HCT116 (cell line): Measurements from ENCODE around the gene TTC8. TPM values are rescaled to one million over a fixed set of nuclear protein-coding genes. Genes with fewer than 3 reads are reported as not detected.

Experiments
- ATAC-seq: fragments of 200-7000 bp; cut with Tn5 transposase; 2 replicates; pipeline ENCODE4 v1.9.1; 2020; ENCODE audit warnings: mild to moderate bottlenecking, moderate library complexity
- BruUV-seq: library from RNA; stranded (reverse); fragments of 400-500 nt; replicated peaks from 2 replicates; lab custom pipeline; 2021; lab: Mats Ljungman, UMichigan
- CTCF ChIA-PET: fragments of 300-600 bp; sonication (Branson Sonifier 250); formaldehyde crosslinking; loops from one replicate; lab custom pipeline; 2021; ENCODE audit warnings: antibody characterized with exemption; lab: Charles Lee
- POLR2A ChIA-PET: fragments of 300-600, 350-600 bp; sonication (Branson Sonifier 250); formaldehyde crosslinking; loops from one replicate; lab custom pipeline; 2021; ENCODE audit warnings: antibody characterized with exemption; lab: Charles Lee
- RAD21 ChIA-PET, 2 experiments: fragments of 300-600 bp; sonication (Branson Sonifier 250); formaldehyde crosslinking; loops; one replicate each; lab custom pipeline; 2023; ENCODE audit warnings: low total read pairs in 2 of 2; ENCODE audit not compliant: uncharacterized antibody in 2 of 2, unreplicated experiment in 2 of 2, low non-redundant PET in 1 of 2; lab: Charles Lee
- DNase-seq: peaks from one replicate; pipeline ENCODE4 v3.0.0-alpha.2; 2010; ENCODE audit warnings: low read depth, low spot score
- H2AFZ ChIP-seq: fragments of 200-600 bp; shearing (Covaris generic), sonication (generic); 2 replicates; pipeline ENCODE4 v1.6.1; 2017; ENCODE audit warnings: low read depth, mixed run types, mixed read lengths, antibody characterized with exemption, low read length; ENCODE audit not compliant: poor library complexity, severe bottlenecking
- H3K27ac ChIP-seq: 2 replicates; pipeline ENCODE4 v1.5.1; 2012; ENCODE audit warnings: low read depth, low read length
- H3K27me3 ChIP-seq: fragments of 200-600 bp; sonication (generic); 2 replicates; pipeline ENCODE4 v1.6.1; 2016; ENCODE audit warnings: mixed run types, low read length, mixed read lengths; ENCODE audit not compliant: insufficient read depth
- H3K36me3 ChIP-seq, 2 experiments: fragments of 200-500 bp in 1 of 2; fragments of 200-600 bp in 1 of 2; sonication (Bioruptor generic) in 1 of 2; sonication (generic) in 1 of 2; 2 replicates each; pipeline versions ENCODE4 v1.5.1 to v1.6.1; 2014 to 2016; ENCODE audit warnings: low read length in 2 of 2, inconsistent platforms in 1 of 2, mixed read lengths in 1 of 2, mixed run types in 1 of 2; ENCODE audit not compliant: insufficient read depth in 2 of 2, control insufficient read depth in 1 of 2
- H3K4me1 ChIP-seq, 2 experiments: fragments of 200-600 bp in 1 of 2; sonication (generic) in 1 of 2; 2 replicates each; pipeline versions ENCODE4 v1.5.1 to v1.6.1; 2012 to 2017; ENCODE audit warnings: low read length in 2 of 2, inconsistent platforms in 1 of 2, mild to moderate bottlenecking in 1 of 2, mixed read lengths in 1 of 2, mixed run types in 1 of 2, moderate library complexity in 1 of 2; ENCODE audit not compliant: insufficient read depth in 2 of 2, control insufficient read depth in 1 of 2
- H3K4me2 ChIP-seq: fragments of 200-600 bp; sonication (generic); 2 replicates; pipeline ENCODE4 v1.6.1; 2017; ENCODE audit warnings: mixed run types, low read length, mixed read lengths
- H3K4me3 ChIP-seq, 2 experiments: fragments of 200-600 bp in 1 of 2; sonication (generic) in 1 of 2; replicated peaks in 1 of 2; 2 replicates each; pipeline ENCODE4 v1.5.1; 2011 to 2016; ENCODE audit warnings: low read length in 2 of 2, control low read depth in 1 of 2, low read depth in 1 of 2, mild to moderate bottlenecking in 1 of 2, mixed read lengths in 1 of 2, mixed run types in 1 of 2
- H3K79me2 ChIP-seq: fragments of 200-600 bp; sonication (generic); 2 replicates; pipeline ENCODE4 v1.6.1; 2017; ENCODE audit warnings: mild to moderate bottlenecking, mixed run types, low read length, moderate library complexity, mixed read lengths; ENCODE audit not compliant: insufficient read depth
- H3K9ac ChIP-seq: fragments of 200-600 bp; sonication (generic); 2 replicates; pipeline ENCODE4 v1.6.1; 2016; ENCODE audit warnings: low read length, mixed read lengths
- H3K9me2 ChIP-seq: fragments of 200-600 bp; sonication (generic), shearing (Covaris generic); 2 replicates; pipeline ENCODE4 v1.6.1; 2017; ENCODE audit warnings: mixed run types, mild to moderate bottlenecking, moderate library complexity; ENCODE audit not compliant: insufficient read depth
- H3K9me3 ChIP-seq, 2 experiments: fragments of 200-500 bp in 1 of 2; fragments of 200-600 bp in 1 of 2; sonication (Bioruptor generic) in 1 of 2; sonication (generic) in 1 of 2; 2 replicates each; pipeline ENCODE4 v1.6.1; 2014 to 2017; ENCODE audit warnings: low read length in 2 of 2, mixed read lengths in 2 of 2, inconsistent platforms in 1 of 2, low read depth in 1 of 2, mild to moderate bottlenecking in 1 of 2, mixed run types in 1 of 2, moderate library complexity in 1 of 2; ENCODE audit not compliant: control insufficient read depth in 1 of 2, insufficient read depth in 1 of 2
- H4K20me1 ChIP-seq: fragments of 200-600 bp; sonication (generic), shearing (Covaris generic); 2 replicates; pipeline ENCODE4 v1.6.1; 2017; ENCODE audit warnings: mixed run types, mild to moderate bottlenecking, moderate library complexity; ENCODE audit not compliant: insufficient read depth
- ATF3 ChIP-seq: IDR thresholded peaks from 2 replicates; pipeline ENCODE4 v1.6.1; 2012
- CBX3 ChIP-seq: IDR thresholded peaks from 2 replicates; pipeline ENCODE4 v1.6.1; 2012; ENCODE audit warnings: low read depth
- ELF1 ChIP-seq: IDR thresholded peaks from 2 replicates; pipeline ENCODE4 v1.6.1; 2012; ENCODE audit warnings: low read depth, borderline replicate concordance
- EZH2 ChIP-seq: fragments of 200-600 bp; sonication (generic); IDR thresholded peaks from 2 replicates; pipeline ENCODE4 v1.6.1; 2017; ENCODE audit warnings: antibody characterized with exemption, mixed run types
- JUND ChIP-seq: IDR thresholded peaks from 2 replicates; pipeline ENCODE4 v1.6.1; 2012
- MAX ChIP-seq: IDR thresholded peaks from 2 replicates; pipeline ENCODE4 v1.6.1; 2012
- POLR2A ChIP-seq: IDR thresholded peaks from 2 replicates; pipeline ENCODE4 v1.7.0; 2011; ENCODE audit warnings: borderline replicate concordance; ENCODE audit not compliant: insufficient read depth, insufficient read length; ENCODE audit errors: extremely low read depth
- POLR2AphosphoS5 ChIP-seq: IDR thresholded peaks from 2 replicates; pipeline ENCODE4 v1.6.1; 2011; ENCODE audit warnings: mild to moderate bottlenecking, low read depth, low read length, moderate library complexity
- RAD21 ChIP-seq: IDR thresholded peaks from 2 replicates; pipeline ENCODE4 v1.6.1; 2012; ENCODE audit warnings: low read depth, mild to moderate bottlenecking
- REST ChIP-seq: IDR thresholded peaks from 2 replicates; pipeline ENCODE4 v1.6.1; 2012; ENCODE audit warnings: low read depth
- SIN3A ChIP-seq: IDR thresholded peaks from 2 replicates; pipeline ENCODE4 v1.6.1; 2012; ENCODE audit warnings: low read depth
- TCF7L2 ChIP-seq: IDR thresholded peaks from 2 replicates; pipeline ENCODE4 v1.7.0; 2011; ENCODE audit warnings: borderline replicate concordance, inconsistent platforms; ENCODE audit not compliant: insufficient read depth, insufficient read length; ENCODE audit errors: extremely low read depth
- ZBTB33 ChIP-seq: IDR thresholded peaks from 2 replicates; pipeline ENCODE4 v1.6.1; 2011; ENCODE audit warnings: mild to moderate bottlenecking, low read length, moderate library complexity; ENCODE audit not compliant: insufficient replicate concordance; ENCODE audit errors: extremely low read depth
- ZFX ChIP-seq: fragments of 450-650 bp; IDR thresholded peaks from 2 replicates; pipeline ENCODE4 v1.6.1; 2017
- ZNF274 ChIP-seq: fragments of 200-500 bp; sonication (Bioruptor generic); IDR thresholded peaks from 2 replicates; pipeline ENCODE4 v1.6.1; 2014; ENCODE audit warnings: mild to moderate bottlenecking, low read depth, low read length, inconsistent platforms
- intact Hi-C: fragments of 100-400 bp; cut with micrococcal nuclease; formaldehyde crosslinking; loops from 2 replicates; pipeline ENCODE4 v1.10.0; 2022
- total RNA-seq: library from RNA; stranded (reverse); gene quantifications from one replicate; pipeline ENCODE4 v1.2.1, GENCODE V29; 2021; ENCODE audit not compliant: unreplicated experiment

Gene TTC8
- total RNA-seq, 1 experiment from 2014 or later, result 21.4 TPM

GRCh38 chr14:88919502-88919901 lies 95.1 kb downstream of the TTC8 start:
- H3K9me3 ChIP-seq, result peaks cover 0 to 3% of the 10 kb centered on the region in 2 experiments; a peak in 1 of 4 replicates
- CTCF ChIA-PET, result no interaction called here
- no peak overlapping the region for H3K9ac ChIP-seq
- no peak overlapping the region for H2AFZ ChIP-seq
- ATAC-seq (no peak), DNase-seq (no peak)
- no peaks in the 10 kb centered on the region for H3K9me2 ChIP-seq
- no peaks in the 10 kb centered on the region for H3K4me1 ChIP-seq
- no peak overlapping the region for H3K4me3 ChIP-seq
- no peaks in the 10 kb centered on the region for H3K27me3 ChIP-seq
- TF ChIP-seq SIN3A, result no peak
- TF ChIP-seq JUND, result no peak
- TF ChIP-seq TCF7L2, result no peak
- no peak for TF ChIP-seq POLR2AphosphoS5
- TF ChIP-seq CBX3, result no peak
- no peak for TF ChIP-seq ATF3
- no peak for TF ChIP-seq MAX
- TF ChIP-seq ELF1, result no peak
- TF ChIP-seq ZFX, result no peak
- no peak for TF ChIP-seq RAD21
- no peak for TF ChIP-seq ZBTB33
- no peak for TF ChIP-seq ZNF274
- TF ChIP-seq POLR2A, result no peak
- TF ChIP-seq EZH2, result no peak
- no peak for TF ChIP-seq REST
- no peak overlapping the region for H3K4me2 ChIP-seq
- RAD21 ChIA-PET, result no interaction called here
- H3K27ac ChIP-seq, result no peak overlapping the region
- no peaks in the 10 kb centered on the region for H3K79me2 ChIP-seq
- no peaks in the 10 kb centered on the region for H3K36me3 ChIP-seq
- BruUV-seq, result no TSS peak
- H4K20me1 ChIP-seq, result no peaks in the 10 kb centered on the region
- intact Hi-C loops, result no loop called here
- POLR2A ChIA-PET, result no interaction called here
